OCI-LY7 (cell line): Measurements from ENCODE around the gene CDC42BPG. TPM values are rescaled to one million over a fixed set of nuclear protein-coding genes. Genes with fewer than 3 reads are reported as not detected.

ENCODE experiments used
- BruUV-seq: library from RNA; stranded (reverse); fragments of 400-500 nt; replicated peaks from 2 replicates; lab custom pipeline; 2021; lab: Mats Ljungman, UMichigan
- CTCF ChIA-PET: fragments of 300-600 bp; sonication (Branson Sonifier 250); formaldehyde crosslinking; loops from one replicate; lab custom pipeline; 2022; ENCODE audit warnings: antibody characterized with exemption; ENCODE audit not compliant: unreplicated experiment; lab: Charles Lee
- POLR2A ChIA-PET: fragments of 300-600 bp; sonication (Branson Sonifier 250); formaldehyde crosslinking; loops from one replicate; lab custom pipeline; 2022; ENCODE audit warnings: antibody characterized with exemption; lab: Charles Lee
- DNase-seq: peaks from one replicate; pipeline ENCODE4 v3.0.0-alpha.2; 2015; ENCODE audit warnings: low spot score
- H2AFZ ChIP-seq: fragments of 200-600 bp; sonication (generic), shearing (Covaris generic); 2 replicates; pipeline ENCODE4 v1.6.1; 2014; ENCODE audit warnings: mild to moderate bottlenecking, antibody characterized with exemption, low read length, moderate library complexity
- H3K27ac ChIP-seq: fragments of 200-600 bp; sonication (generic); 2 replicates; pipeline ENCODE4 v1.5.1; 2014; ENCODE audit warnings: mixed run types, low read depth, mild to moderate bottlenecking, moderate library complexity, low read length, inconsistent platforms; ENCODE audit not compliant: poor library complexity, severe bottlenecking
- H3K36me3 ChIP-seq: fragments of 200-600 bp; sonication (generic); 2 replicates; pipeline ENCODE4 v1.6.1; 2014; ENCODE audit warnings: mild to moderate bottlenecking, antibody characterized with exemption, low read length, moderate library complexity, mixed read lengths; ENCODE audit not compliant: insufficient read depth
- H3K4me1 ChIP-seq: fragments of 200-600 bp; sonication (generic); 2 replicates; pipeline ENCODE4 v1.5.1; 2014; ENCODE audit warnings: mild to moderate bottlenecking, low read length; ENCODE audit not compliant: insufficient read depth, poor library complexity, severe bottlenecking
- H3K4me2 ChIP-seq: fragments of 200-600 bp; sonication (generic); 2 replicates; pipeline ENCODE4 v1.6.1; 2014; ENCODE audit warnings: mild to moderate bottlenecking, low read length
- H3K4me3 ChIP-seq: fragments of 200-600 bp; sonication (generic); 2 replicates; pipeline ENCODE4 v1.5.1; 2014; ENCODE audit warnings: mild to moderate bottlenecking, low read depth, low read length; ENCODE audit not compliant: poor library complexity, severe bottlenecking
- H3K79me2 ChIP-seq: fragments of 200-600 bp; sonication (generic); 2 replicates; pipeline ENCODE4 v1.6.1; 2016; ENCODE audit warnings: low read depth, mild to moderate bottlenecking, low read length, moderate library complexity, mixed read lengths; ENCODE audit not compliant: insufficient read depth
- H3K9me2 ChIP-seq: fragments of 200-600 bp; sonication (generic); 2 replicates; pipeline ENCODE4 v1.6.1; 2016; ENCODE audit warnings: mild to moderate bottlenecking, low read length, mixed read lengths; ENCODE audit not compliant: insufficient read depth
- H3K9me3 ChIP-seq: fragments of 200-600 bp; sonication (generic); 2 replicates; pipeline ENCODE4 v1.6.1; 2014; ENCODE audit warnings: mild to moderate bottlenecking, mixed run types, low read length, mixed read lengths
- H4K20me1 ChIP-seq: fragments of 200-600 bp; sonication (generic); 2 replicates; pipeline ENCODE4 v1.6.1; 2014; ENCODE audit warnings: mild to moderate bottlenecking, antibody characterized with exemption, low read length, moderate library complexity, mixed read lengths; ENCODE audit not compliant: insufficient read depth
- EZH2phosphoT487 ChIP-seq: fragments of 200-600 bp; sonication (generic); IDR thresholded peaks from 2 replicates; pipeline ENCODE4 v1.6.1; 2018; ENCODE audit warnings: low read depth, borderline replicate concordance, mild to moderate bottlenecking, mixed run types, antibody characterized with exemption, low read length, moderate library complexity, mixed read lengths
- intact Hi-C: fragments of 100-400 bp; cut with micrococcal nuclease; formaldehyde crosslinking; loops from one replicate; pipeline ENCODE4 v1.10.0; 2022; ENCODE audit not compliant: unreplicated experiment
- total RNA-seq, 2 experiments: library from RNA; depleted of rRNA in 1 of 2; stranded (reverse); fragments of >200 nt in 1 of 2; shearing (Covaris generic) in 1 of 2; gene quantifications; 2 replicates each; pipeline ENCODE4 v1.2.3, GENCODE V29; 2014 to 2022
- TF ChIP-seq, protein P1 (sequence below): fragments of 200-600 bp; sonication (generic); conservative IDR thresholded peaks from 2 replicates; pipeline ENCODE4 v1.5.1; 2014; ENCODE audit warnings: mild to moderate bottlenecking, antibody characterized with exemption, low read length, moderate library complexity, mixed read lengths

CDC42BPG gene
- total RNA-seq, 2 experiments from 2014 or later, result 3.5 to 4.9 TPM

DNA sequence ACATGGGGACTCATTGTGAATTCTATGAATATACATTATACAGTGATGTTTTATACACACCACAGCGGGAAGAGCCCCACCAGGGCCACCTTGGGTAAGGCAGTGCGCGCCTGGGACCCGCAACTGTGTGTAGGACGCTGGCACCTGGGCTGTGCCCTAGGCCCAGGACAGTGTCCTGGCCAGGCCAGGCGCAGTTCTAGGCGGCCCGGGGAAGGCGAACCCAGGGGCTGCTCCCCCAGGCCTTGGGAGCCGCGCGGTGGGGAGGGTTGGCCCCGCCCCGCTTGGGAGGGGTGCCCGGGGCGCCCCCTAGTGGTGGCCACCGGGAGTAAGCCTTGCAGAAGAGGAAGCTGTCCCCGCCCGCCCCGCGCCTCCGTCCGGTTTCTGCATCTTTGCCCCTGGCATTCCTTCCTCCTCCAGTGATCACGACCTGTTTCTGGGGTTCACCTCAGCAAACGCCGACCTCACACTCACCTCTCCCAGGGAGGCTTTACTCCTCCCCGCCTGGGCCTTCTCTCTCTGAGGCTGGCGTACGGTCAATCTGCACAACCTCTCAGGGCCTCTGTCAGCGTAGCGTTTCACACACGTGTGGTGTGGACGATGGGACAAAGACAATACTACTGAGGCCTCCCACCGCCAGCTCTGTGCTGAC lies 43.4 kb upstream of the CDC42BPG start:
- Histone ChIP-seq H3K36me3 (no peaks in the 10 kb centered on the region), H3K79me2 (no peaks in the 10 kb centered on the region), H2AFZ (peak overlapping the region; percentile 97), H3K4me3 (peak overlapping the region; percentile 53), H3K9me2 (no peaks in the 10 kb centered on the region), H3K4me1 (peaks cover 40% of the 10 kb centered on the region), H3K27ac (peak overlapping the region; percentile 44), H3K9me3 (no peaks in the 10 kb centered on the region), H4K20me1 (no peaks in the 10 kb centered on the region), H3K4me2 (peak overlapping the region; percentile 75)
- TF ChIP-seq, protein P1, sequence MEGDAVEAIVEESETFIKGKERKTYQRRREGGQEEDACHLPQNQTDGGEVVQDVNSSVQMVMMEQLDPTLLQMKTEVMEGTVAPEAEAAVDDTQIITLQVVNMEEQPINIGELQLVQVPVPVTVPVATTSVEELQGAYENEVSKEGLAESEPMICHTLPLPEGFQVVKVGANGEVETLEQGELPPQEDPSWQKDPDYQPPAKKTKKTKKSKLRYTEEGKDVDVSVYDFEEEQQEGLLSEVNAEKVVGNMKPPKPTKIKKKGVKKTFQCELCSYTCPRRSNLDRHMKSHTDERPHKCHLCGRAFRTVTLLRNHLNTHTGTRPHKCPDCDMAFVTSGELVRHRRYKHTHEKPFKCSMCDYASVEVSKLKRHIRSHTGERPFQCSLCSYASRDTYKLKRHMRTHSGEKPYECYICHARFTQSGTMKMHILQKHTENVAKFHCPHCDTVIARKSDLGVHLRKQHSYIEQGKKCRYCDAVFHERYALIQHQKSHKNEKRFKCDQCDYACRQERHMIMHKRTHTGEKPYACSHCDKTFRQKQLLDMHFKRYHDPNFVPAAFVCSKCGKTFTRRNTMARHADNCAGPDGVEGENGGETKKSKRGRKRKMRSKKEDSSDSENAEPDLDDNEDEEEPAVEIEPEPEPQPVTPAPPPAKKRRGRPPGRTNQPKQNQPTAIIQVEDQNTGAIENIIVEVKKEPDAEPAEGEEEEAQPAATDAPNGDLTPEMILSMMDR, result peak; percentile 93
- no peak for TF ChIP-seq EZH2phosphoT487
- peak; percentile 86 for DNase-seq
- ChIA-PET POLR2A (interaction anchor here (0.6 to 1.7 kb wide), 3 partner anchors 11 to 42 kb away, joined by 4 to 9 read pairs (median 4); no protein-coding TSS in a partner anchor), CTCF (interaction anchor here (0.6 to 1.8 kb wide), 10 partner anchors 11 to 44 kb away, joined by 3 to 12 read pairs (median 4); partner anchors contain the start of gene CDC42BPG)
- no TSS peak for BruUV-seq
- intact Hi-C loops, result loop anchor here (1.0 kb wide), 1 partner anchor 41 kb away; no protein-coding TSS in a partner anchor

GRCh38 chr11:64887234-64887756 lies 42.8 kb upstream of the CDC42BPG start:
- Histone ChIP-seq H4K20me1 (no peaks in the 10 kb centered on the region), H3K4me3 (peak overlapping the region; percentile 53), H2AFZ (peak overlapping the region; percentile 97), H3K79me2 (no peaks in the 10 kb centered on the region), H3K4me1 (peaks cover 46% of the 10 kb centered on the region), H3K9me3 (no peaks in the 10 kb centered on the region), H3K4me2 (peak overlapping the region; percentile 75), H3K9me2 (no peaks in the 10 kb centered on the region), H3K36me3 (no peaks in the 10 kb centered on the region), H3K27ac (peak overlapping the region; percentile 44)
- BruUV-seq, result no TSS peak
- intact Hi-C loops, result loop anchor here (1.0 kb wide), 1 partner anchor 40 kb away; no protein-coding TSS in a partner anchor
- DNase-seq, result peak; percentile 45
- POLR2A ChIA-PET, result interaction anchor here (0.6 to 1.7 kb wide), 3 partner anchors 39 to 109 kb away, joined by 3 to 9 read pairs (median 3); partner anchors contain the start of gene SF1
- CTCF ChIA-PET, result interaction anchor here (1.1 to 1.8 kb wide), 5 partner anchors 13 to 43 kb away, joined by 4 to 12 read pairs (median 6); partner anchors contain the start of gene CDC42BPG
- TF ChIP-seq, protein P1, result no peak
- no peak for TF ChIP-seq EZH2phosphoT487
